AG04449 (cell line): ENCODE measurements around the gene GPR37L1.
"Not testable (repeated sequence)": the region's sequence is repeated elsewhere in the genome, so short reads cannot be mapped to it uniquely, and the experiment has no call there.

Source experiments
- CTCF ChIA-PET: fragments of 350-600 bp; formaldehyde crosslinking; extraction: SDS; loops from one replicate; lab custom pipeline; 2021; ENCODE audit warnings: antibody characterized with exemption; lab: Yijun Ruan, JAX
- POLR2A ChIA-PET: fragments of 400-600, 350-600 bp; formaldehyde crosslinking; extraction: SDS; loops from one replicate; lab custom pipeline; 2020; ENCODE audit warnings: antibody characterized with exemption, inconsistent platforms; lab: Yijun Ruan, JAX
- DNase-seq: peaks from one replicate; pipeline ENCODE4 v3.0.0-alpha.2; 2010; ENCODE audit warnings: low read depth, low spot score
- H3K4me3 ChIP-seq: 2 replicates; pipeline ENCODE4 v1.5.1; 2011; ENCODE audit warnings: low read depth, mild to moderate bottlenecking, control low read depth, low read length
- CTCF ChIP-seq: IDR thresholded peaks from one replicate; pipeline ENCODE4 v1.5.1; 2011; ENCODE audit warnings: mild to moderate bottlenecking, moderate library complexity, low read length, control low read depth, inconsistent platforms; ENCODE audit not compliant: insufficient read depth; ENCODE audit errors: missing control alignments

GPR37L1 gene

GRCh38 chr1:202107321-202107761 is 15.4 kb upstream of the GPR37L1 start:
- no peak for DNase-seq
- ChIA-PET POLR2A (no interaction called here), CTCF (interaction anchor here (1.0 to 7.3 kb wide), 5 partner anchors 13 to 119 kb away, joined by 3 to 67 read pairs (median 14); partner anchors contain the start of gene GPR37L1)
- TF ChIP-seq CTCF: no peak
- no peak overlapping the region for H3K4me3 ChIP-seq

GRCh38 chr1:202107801-202108731 is 14.7 kb upstream of the GPR37L1 start:
- CTCF ChIA-PET: interaction anchor here (1.0 to 7.3 kb wide), 5 partner anchors 12 to 120 kb away, joined by 3 to 67 read pairs (median 4); partner anchors contain the start of gene GPR37L1
- POLR2A ChIA-PET: no interaction called here
- H3K4me3 ChIP-seq: no peak overlapping the region
- no peak for TF ChIP-seq CTCF
- no peak for DNase-seq

- H3K4me3 ChIP-seq: no peak overlapping the region
- CTCF ChIA-PET: interaction anchor here (17.7 kb wide), 1 partner anchor 104 kb away, joined by 956 read pairs; the partner anchor contains the start of gene ELF3
- POLR2A ChIA-PET: no interaction called here
- no peak for TF ChIP-seq CTCF
- DNase-seq: no peak
Measured at GRCh38 chr1:202110977-202111376, 11.7 kb upstream of the GPR37L1 start.

- CTCF ChIA-PET: interaction anchor here (1.6 to 17.7 kb wide), 2 partner anchors 10 to 105 kb away, joined by 13 to 956 read pairs; partner anchors contain the start of genes ELF3 and GPR37L1
- DNase-seq, H3K4me3 ChIP-seq, POLR2A ChIA-PET: not testable (repeated sequence)
Measured at GRCh38 chr1:202111589-202111988, 11.1 kb upstream of the GPR37L1 start.

GRCh38 chr1:202112859-202113689 is 9.6 kb upstream of the GPR37L1 start:
- POLR2A ChIA-PET: interaction anchor here (0.6 kb wide), 1 partner anchor 130 kb away, joined by 3 read pairs; the partner anchor contains the start of gene RNPEP
- TF ChIP-seq CTCF: no peak

GRCh38 chr1:202113690-202114300 is 8.9 kb upstream of the GPR37L1 start:
- no peak for TF ChIP-seq CTCF
- no peak overlapping the region for H3K4me3 ChIP-seq
- DNase-seq: no peak
- CTCF ChIA-PET: interaction anchor here (0.6 to 17.7 kb wide), 5 partner anchors 14 to 165 kb away, joined by 3 to 956 read pairs (median 6); partner anchors contain the start of gene ELF3
- POLR2A ChIA-PET: interaction anchor here (0.6 kb wide), 1 partner anchor 131 kb away, joined by 3 read pairs; the partner anchor contains the start of gene RNPEP

More at GRCh38 chr1:202112859-202113689, 9.6 kb upstream of the GPR37L1 start:
- no peak for DNase-seq
- no peak overlapping the region for H3K4me3 ChIP-seq
- CTCF ChIA-PET: interaction anchor here (0.6 to 17.7 kb wide), 9 partner anchors 9 to 166 kb away, joined by 3 to 956 read pairs (median 6); partner anchors contain the start of genes ELF3 and GPR37L1
